Measurements from ENCODE around the gene HDAC4.

HDAC4 gene

GRCh38 chr2:239216614-239217273, 184.1 kb downstream of the HDAC4 start:
- peak; percentile 84 for DNase-seq (ENCODE audit: low spot score)

GRCh38 chr2:239215988-239216613, 184.7 kb downstream of the HDAC4 start:
- no peak for DNase-seq (ENCODE audit: low spot score)

- DNase-seq (ENCODE audit: low spot score): no peak
Measured at GRCh38 chr2:239215136-239215925, 185.5 kb downstream of the HDAC4 start.

- DNase-seq (ENCODE audit: low spot score): no peak
Measured at GRCh38 chr2:239214725-239215124, 186.1 kb downstream of the HDAC4 start.

GRCh38 chr2:239213643-239214101, 187.1 kb downstream of the HDAC4 start:
- no peak for DNase-seq (ENCODE audit: low spot score)

GRCh38 chr2:239212929-239213642, 187.7 kb downstream of the HDAC4 start:
- no peak for DNase-seq (ENCODE audit: low spot score)

- no peak for DNase-seq (ENCODE audit: low spot score)
Measured at GRCh38 chr2:239212121-239212928, 188.5 kb downstream of the HDAC4 start.

GRCh38 chr2:239211396-239212094, 189.3 kb downstream of the HDAC4 start:
- DNase-seq (ENCODE audit: low spot score): no peak

- no peak for DNase-seq (ENCODE audit: low spot score)
Measured at GRCh38 chr2:239209783-239210182, 191.0 kb downstream of the HDAC4 start.

GRCh38 chr2:239208465-239209180, 192.2 kb downstream of the HDAC4 start:
- DNase-seq (ENCODE audit: low spot score): no peak

- DNase-seq (ENCODE audit: low spot score): no peak
Measured at GRCh38 chr2:239206851-239207250, 194.0 kb downstream of the HDAC4 start.

- DNase-seq (ENCODE audit: low spot score): no peak
Measured at GRCh38 chr2:239206042-239206441, 194.8 kb downstream of the HDAC4 start.

GRCh38 chr2:239204876-239205468, 195.8 kb downstream of the HDAC4 start:
- DNase-seq (ENCODE audit: low spot score): no peak

GRCh38 chr2:239204136-239204875, 196.5 kb downstream of the HDAC4 start:
- no peak for DNase-seq (ENCODE audit: low spot score)

- no peak for DNase-seq (ENCODE audit: low spot score)
Measured at GRCh38 chr2:239203443-239204135, 197.2 kb downstream of the HDAC4 start.

GRCh38 chr2:239202836-239203235, 198.0 kb downstream of the HDAC4 start:
- no peak for DNase-seq (ENCODE audit: low spot score)

GRCh38 chr2:239202343-239202742, 198.5 kb downstream of the HDAC4 start:
- no peak for DNase-seq (ENCODE audit: low spot score)

GRCh38 chr2:239201884-239202283, 198.9 kb downstream of the HDAC4 start:
- no peak for DNase-seq (ENCODE audit: low spot score)

GRCh38 chr2:239201531-239201876, 199.3 kb downstream of the HDAC4 start:
- DNase-seq (ENCODE audit: low spot score): no peak

Measured in activated CD4-positive, alpha-beta T cell treated with anti-CD3 and anti-CD28 coated beads, Interleukin-2, Interleukin-4, amounts not matched to agents 100 ng/mL and 50 ng/mL, durations not matched to agents 16 hours and 8 hours (primary cell).